Osteoblast (primary cell): Measurements from ENCODE around the gene KY. TPM values are rescaled to one million over a fixed set of nuclear protein-coding genes. Genes with fewer than 3 reads are reported as not detected.

Experiments
- DNase-seq: peaks from one replicate; pipeline ENCODE4 v3.0.0; 2011; ENCODE audit warnings: low spot score, mixed read lengths; ENCODE audit not compliant: insufficient read length; ENCODE audit errors: missing footprints
- H2AFZ ChIP-seq: 2 replicates; pipeline ENCODE4 v1.6.0; 2011; ENCODE audit warnings: mild to moderate bottlenecking, low read length
- H3K27ac ChIP-seq: 2 replicates; pipeline ENCODE4 v1.5.1; 2011; ENCODE audit warnings: mild to moderate bottlenecking, low read depth, low read length, moderate library complexity
- H3K27me3 ChIP-seq: 2 replicates; pipeline ENCODE4 v1.6.0; 2012; ENCODE audit warnings: mild to moderate bottlenecking, control low read depth, inconsistent platforms, low read length, moderate library complexity; ENCODE audit not compliant: insufficient read depth
- H3K36me3 ChIP-seq: 2 replicates; pipeline ENCODE4 v1.5.1; 2011; ENCODE audit warnings: mild to moderate bottlenecking, low read length, control low read depth, moderate library complexity; ENCODE audit not compliant: insufficient read depth
- H3K4me1 ChIP-seq: 2 replicates; pipeline ENCODE4 v1.5.1; 2011; ENCODE audit warnings: mild to moderate bottlenecking, low read length, control low read depth, moderate library complexity; ENCODE audit not compliant: insufficient read depth
- H3K4me2 ChIP-seq: 2 replicates; pipeline ENCODE4 v1.6.0; 2011; ENCODE audit warnings: mild to moderate bottlenecking, low read length; ENCODE audit not compliant: insufficient read depth
- H3K4me3 ChIP-seq: fragments of 200-600 bp; sonication (generic); 3 replicates; pipeline ENCODE4 v1.5.1; 2012; ENCODE audit warnings: mild to moderate bottlenecking, low read length, inconsistent platforms; ENCODE audit not compliant: insufficient read depth
- H3K79me2 ChIP-seq: 2 replicates; pipeline ENCODE4 v1.6.0; 2012; ENCODE audit warnings: mild to moderate bottlenecking, low read length, control low read depth, inconsistent platforms; ENCODE audit not compliant: insufficient read depth
- H3K9me3 ChIP-seq: 2 replicates; pipeline ENCODE4 v1.5.1; 2011; ENCODE audit warnings: low read depth, low read length, control low read depth
- H4K20me1 ChIP-seq: 2 replicates; pipeline ENCODE4 v1.6.0; 2012; ENCODE audit warnings: mild to moderate bottlenecking, low read length, control low read depth; ENCODE audit not compliant: insufficient read depth
- total RNA-seq: library from RNA; depleted of rRNA; stranded (reverse); fragments of >200 nt; gene quantifications from 2 replicates; pipeline ENCODE4 v1.2.3, GENCODE V29; 2012
- TF ChIP-seq, protein P1 (sequence below): IDR thresholded peaks from 2 replicates; pipeline ENCODE4 v1.5.1; 2011; ENCODE audit warnings: mild to moderate bottlenecking, low read depth, low read length, moderate library complexity; ENCODE audit errors: extremely low read depth

KY gene
- total RNA-seq, 1 donor = 3.6 TPM

DNA sequence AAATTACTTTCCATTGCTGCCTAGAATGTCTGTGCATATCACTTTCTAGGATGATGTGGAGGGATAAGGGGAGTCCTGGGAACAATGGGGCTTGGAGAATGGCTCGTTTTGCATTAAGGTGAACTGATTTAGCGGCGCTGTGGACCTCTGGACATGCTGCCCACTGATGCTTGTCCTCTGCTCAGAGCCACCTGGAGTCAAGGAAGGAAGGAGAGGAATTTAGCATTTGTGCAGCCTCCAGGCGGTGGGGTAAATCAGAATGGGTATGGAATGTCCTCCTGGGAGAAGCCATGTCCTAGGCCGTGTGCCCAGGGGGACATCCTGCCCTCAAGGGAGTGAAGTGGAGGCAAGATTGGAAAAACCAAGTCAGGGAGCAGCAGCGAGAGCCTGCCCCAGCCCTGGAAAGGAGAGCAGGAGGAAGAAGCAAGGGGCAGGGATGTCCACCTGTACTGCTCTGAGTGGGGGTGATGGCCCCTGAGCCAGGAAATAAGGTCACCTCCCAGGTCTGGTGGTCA lies 37.8 kb downstream of the KY start:
- Histone ChIP-seq H3K4me2 (no peak overlapping the region), H3K4me3 (no peak overlapping the region), H3K4me1 (no peaks in the 10 kb centered on the region), H3K27ac (no peak overlapping the region), H3K27me3 (no peaks in the 10 kb centered on the region), H3K36me3 (no peaks in the 10 kb centered on the region), H3K9me3 (no peaks in the 10 kb centered on the region), H4K20me1 (no peaks in the 10 kb centered on the region), H3K79me2 (no peaks in the 10 kb centered on the region), H2AFZ (no peak overlapping the region)
- TF ChIP-seq, protein P1, sequence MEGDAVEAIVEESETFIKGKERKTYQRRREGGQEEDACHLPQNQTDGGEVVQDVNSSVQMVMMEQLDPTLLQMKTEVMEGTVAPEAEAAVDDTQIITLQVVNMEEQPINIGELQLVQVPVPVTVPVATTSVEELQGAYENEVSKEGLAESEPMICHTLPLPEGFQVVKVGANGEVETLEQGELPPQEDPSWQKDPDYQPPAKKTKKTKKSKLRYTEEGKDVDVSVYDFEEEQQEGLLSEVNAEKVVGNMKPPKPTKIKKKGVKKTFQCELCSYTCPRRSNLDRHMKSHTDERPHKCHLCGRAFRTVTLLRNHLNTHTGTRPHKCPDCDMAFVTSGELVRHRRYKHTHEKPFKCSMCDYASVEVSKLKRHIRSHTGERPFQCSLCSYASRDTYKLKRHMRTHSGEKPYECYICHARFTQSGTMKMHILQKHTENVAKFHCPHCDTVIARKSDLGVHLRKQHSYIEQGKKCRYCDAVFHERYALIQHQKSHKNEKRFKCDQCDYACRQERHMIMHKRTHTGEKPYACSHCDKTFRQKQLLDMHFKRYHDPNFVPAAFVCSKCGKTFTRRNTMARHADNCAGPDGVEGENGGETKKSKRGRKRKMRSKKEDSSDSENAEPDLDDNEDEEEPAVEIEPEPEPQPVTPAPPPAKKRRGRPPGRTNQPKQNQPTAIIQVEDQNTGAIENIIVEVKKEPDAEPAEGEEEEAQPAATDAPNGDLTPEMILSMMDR = no peak
- DNase-seq = no peak

DNA sequence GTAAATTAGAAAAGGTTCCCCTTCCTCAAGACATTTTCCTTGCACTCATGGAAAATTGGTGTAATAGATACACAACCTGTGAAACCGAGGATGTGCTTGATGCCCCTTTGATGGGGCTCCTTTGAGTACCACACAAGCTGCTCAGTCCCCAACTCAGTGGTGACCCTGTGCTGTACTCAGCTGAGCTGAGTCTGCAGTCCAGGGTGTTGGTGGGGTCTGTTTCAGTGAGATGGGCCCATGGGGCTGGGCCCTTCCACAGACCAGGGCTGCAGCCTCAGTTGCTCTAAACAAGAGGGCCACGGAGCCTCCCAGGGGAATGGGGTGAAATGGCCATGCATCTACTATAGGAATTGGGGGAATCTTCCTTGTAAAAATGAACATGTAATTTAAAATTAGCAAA lies 39.3 kb downstream of the KY start:
- DNase-seq = no peak
- TF ChIP-seq, protein P1 = no peak
- H3K27me3 ChIP-seq = no peaks in the 10 kb centered on the region
- H3K4me1 ChIP-seq = peaks cover 5% of the 10 kb centered on the region
- no peak overlapping the region for H3K4me2 ChIP-seq
- H3K4me3 ChIP-seq = no peak overlapping the region
- no peaks in the 10 kb centered on the region for H4K20me1 ChIP-seq
- no peaks in the 10 kb centered on the region for H3K36me3 ChIP-seq
- no peak overlapping the region for H3K27ac ChIP-seq
- H3K79me2 ChIP-seq = no peaks in the 10 kb centered on the region
- no peaks in the 10 kb centered on the region for H3K9me3 ChIP-seq
- H2AFZ ChIP-seq = no peak overlapping the region

DNA sequence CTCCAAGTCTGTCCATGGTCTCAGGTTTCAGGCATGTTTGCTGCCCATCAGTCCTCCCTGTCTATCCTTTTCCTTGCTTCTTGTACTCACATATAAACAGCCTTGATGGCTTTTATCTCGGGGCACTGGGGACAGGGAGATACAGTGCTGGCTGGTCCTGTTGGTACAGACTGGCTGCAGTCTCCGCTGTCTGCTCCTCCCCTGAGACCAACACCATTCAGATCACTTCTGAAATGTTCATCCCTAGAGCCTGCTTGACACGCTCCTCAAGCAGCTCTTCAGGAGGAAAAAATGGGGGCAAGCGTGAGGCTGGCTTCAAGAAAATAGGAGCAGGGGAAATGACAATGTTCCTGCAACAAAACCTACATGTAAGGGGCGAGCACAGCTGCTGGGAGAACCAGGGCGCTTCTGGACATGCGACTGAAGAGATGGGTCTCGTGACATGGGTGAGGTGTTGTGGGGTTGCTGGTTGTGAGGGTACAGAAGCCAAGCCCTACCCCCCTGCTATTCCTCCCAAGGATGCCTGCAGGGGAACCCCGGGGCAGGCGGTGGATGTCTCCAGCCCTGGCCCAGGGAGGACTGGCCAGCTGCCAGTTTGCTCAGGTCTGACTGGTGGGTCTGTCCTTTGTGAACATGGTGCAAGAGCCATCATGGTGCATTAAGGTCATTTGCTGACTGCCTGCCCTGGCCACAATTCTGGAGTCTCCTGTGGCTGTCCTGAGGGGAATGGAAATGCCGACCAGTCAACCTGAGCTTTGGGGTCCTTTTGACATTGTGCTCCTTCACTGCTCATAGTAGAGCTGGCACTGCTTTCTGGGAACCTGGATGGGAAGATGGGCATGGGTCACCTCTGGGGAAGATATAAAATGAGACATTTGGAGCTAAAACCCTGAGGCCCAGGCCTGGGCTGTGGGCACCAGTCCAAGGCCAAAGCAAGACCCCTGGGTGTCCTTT lies 40.1 kb downstream of the KY start:
- no peak overlapping the region for H2AFZ ChIP-seq
- H3K4me2 ChIP-seq = no peak overlapping the region
- peaks cover 5% of the 10 kb centered on the region for H3K4me1 ChIP-seq
- H3K27ac ChIP-seq = no peak overlapping the region
- H3K9me3 ChIP-seq = no peaks in the 10 kb centered on the region
- no peak for DNase-seq
- TF ChIP-seq, protein P1 = no peak
- H4K20me1 ChIP-seq = no peaks in the 10 kb centered on the region
- H3K79me2 ChIP-seq = no peaks in the 10 kb centered on the region
- H3K27me3 ChIP-seq = no peaks in the 10 kb centered on the region
- H3K36me3 ChIP-seq = no peaks in the 10 kb centered on the region
- H3K4me3 ChIP-seq = no peak overlapping the region

DNA sequence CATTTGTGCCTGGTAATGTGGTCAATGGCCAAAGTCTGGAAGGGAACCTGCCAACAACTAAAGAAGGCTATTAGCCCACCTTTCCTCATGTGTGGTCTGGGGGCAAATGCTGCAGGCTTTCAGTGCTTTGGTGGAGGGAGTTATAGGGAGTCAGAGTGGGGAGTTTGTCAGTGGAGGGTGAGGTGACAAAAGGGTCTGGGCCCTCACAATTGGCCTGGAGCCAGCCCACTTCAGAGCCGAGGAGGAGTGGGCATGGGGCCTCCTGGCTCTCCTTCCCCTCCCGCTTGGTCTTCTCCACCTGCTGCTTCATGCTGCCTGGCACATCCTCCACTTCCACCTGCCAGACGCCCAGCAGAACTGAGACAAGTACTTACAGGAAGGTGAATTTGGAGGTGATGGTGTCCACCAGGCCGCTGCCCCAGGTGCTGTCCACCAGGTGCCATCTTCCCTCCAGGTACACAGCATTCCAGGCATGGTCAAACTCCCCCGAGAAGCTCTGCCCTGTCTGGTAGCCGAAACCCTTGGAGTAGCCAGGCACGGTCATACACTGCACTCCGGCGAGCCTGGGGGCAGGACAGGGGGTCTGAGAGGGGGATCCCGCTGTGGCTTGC lies 40.9 kb downstream of the KY start:
- peaks cover 5% of the 10 kb centered on the region for H3K4me1 ChIP-seq
- H4K20me1 ChIP-seq = no peaks in the 10 kb centered on the region
- no peaks in the 10 kb centered on the region for H3K9me3 ChIP-seq
- no peak for DNase-seq
- no peak overlapping the region for H2AFZ ChIP-seq
- H3K27ac ChIP-seq = no peak overlapping the region
- H3K27me3 ChIP-seq = no peaks in the 10 kb centered on the region
- TF ChIP-seq, protein P1 = no peak
- H3K79me2 ChIP-seq = no peaks in the 10 kb centered on the region
- H3K36me3 ChIP-seq = no peaks in the 10 kb centered on the region
- H3K4me2 ChIP-seq = no peak overlapping the region
- H3K4me3 ChIP-seq = no peak overlapping the region
